Spleen (tissue), 7 donors: ENCODE measurements around the gene TMTC2.

ENCODE experiments used
- CTCF ChIP-seq, 11 experiments: fragments of 200-600 bp in 7 of 11; fragments of 450-650 bp in 4 of 11; sonication (generic) in 4 of 11; IDR thresholded peaks in 8 of 11; conservative IDR thresholded peaks in 3 of 11; 1 replicate in 7 of 11; 2 replicates in 4 of 11; pipeline versions ENCODE4 v1.4.0 to v1.8.0; 2016 to 2021; ENCODE audit warnings: antibody characterized with exemption in 11 of 11, inconsistent platforms in 4 of 11, mild to moderate bottlenecking in 1 of 11
- POLR2A ChIP-seq, 3 donors: fragments of 450-650 bp; IDR thresholded peaks; one replicate each; pipeline ENCODE4 v1.5.1; 2017; ENCODE audit warnings: antibody characterized with exemption in 3 of 3, mild to moderate bottlenecking in 1 of 3
- POLR2AphosphoS5 ChIP-seq, 3 donors: sonication (generic); formaldehyde crosslinking; IDR thresholded peaks; one replicate each; pipeline ENCODE4 v1.5.1; 2017; ENCODE audit warnings: antibody characterized with exemption in 3 of 3
- donor health status: DM: no; HTN: no; CAD: no; lungs with moderate emphysema.
- donor health status: DM: no; HTN: no; CAD: no.
- donor health status: DM: no; HTN: no; CAD: no.

- no peak for TF ChIP-seq POLR2AphosphoS5 (IDR thresholded peaks at IDR 0.05)
- TF ChIP-seq CTCF (IDR thresholded peaks at IDR 0.05 in 8 of 11, conservative IDR thresholded peaks at IDR 0.05 in 3 of 11), result no peak
- no peak for TF ChIP-seq POLR2A (IDR thresholded peaks at IDR 0.05)
Measured at GRCh38 chr12:82942991-82943401, 256.3 kb downstream of the TMTC2 start.
